SU-DHL-6 (cell line): ENCODE results near the gene SETDB1.

ENCODE experiments used
- H2AFZ ChIP-seq: fragments of 200-600 bp; sonication (generic); 2 replicates; pipeline ENCODE4 v1.6.1; 2014; ENCODE audit warnings: low read depth, mild to moderate bottlenecking, moderate library complexity, mixed read lengths, antibody characterized with exemption, low read length; ENCODE audit not compliant: severe bottlenecking
- H3F3A ChIP-seq: fragments of 200-600 bp; shearing (Covaris generic); 2 replicates; pipeline ENCODE4 v1.6.0; 2016; ENCODE audit warnings: antibody characterized with exemption, mild to moderate bottlenecking; ENCODE audit not compliant: insufficient read depth
- H3K27ac ChIP-seq: fragments of 200-600 bp; sonication (generic); 2 replicates; pipeline ENCODE4 v1.5.1; 2016; ENCODE audit warnings: low read depth, mild to moderate bottlenecking, low read length, moderate library complexity, mixed read lengths
- H3K27me3 ChIP-seq: fragments of 200-600 bp; sonication (generic), shearing (Covaris generic); 2 replicates; pipeline ENCODE4 v1.6.0; 2014; ENCODE audit warnings: mild to moderate bottlenecking, low read length
- H3K36me3 ChIP-seq: fragments of 200-600 bp; sonication (generic); 2 replicates; pipeline ENCODE4 v1.6.1; 2014; ENCODE audit warnings: mild to moderate bottlenecking, low read length, mixed read lengths
- H3K4me2 ChIP-seq: fragments of 300-600, 200-600 bp; shearing (Covaris generic), sonication (generic); 2 replicates; pipeline ENCODE4 v1.6.0; 2014; ENCODE audit warnings: low read length, low read depth, mild to moderate bottlenecking; ENCODE audit not compliant: poor library complexity, severe bottlenecking
- H3K4me3 ChIP-seq: fragments of 200-600 bp; sonication (generic); 2 replicates; pipeline ENCODE4 v1.5.1; 2014; ENCODE audit warnings: antibody characterized with exemption, low read length, mild to moderate bottlenecking, mixed read lengths; ENCODE audit not compliant: insufficient read depth, poor library complexity, severe bottlenecking
- H3K79me2 ChIP-seq: fragments of 200-600 bp; sonication (generic); 2 replicates; pipeline ENCODE4 v1.6.1; 2014; ENCODE audit warnings: mild to moderate bottlenecking, low read length, moderate library complexity; ENCODE audit not compliant: insufficient read depth
- H3K9ac ChIP-seq: fragments of 200-600 bp; sonication (generic); 2 replicates; pipeline ENCODE4 v1.7.0; 2014; ENCODE audit warnings: mild to moderate bottlenecking, low read length
- H3K9me2 ChIP-seq: fragments of 200-600 bp; sonication (generic); replicated peaks from 2 replicates; pipeline ENCODE4 v1.6.1; 2014; ENCODE audit warnings: low read length; ENCODE audit not compliant: insufficient read depth
- H3K9me3 ChIP-seq: fragments of 200-600 bp; sonication (generic); 2 replicates; pipeline ENCODE4 v1.6.1; 2014; ENCODE audit warnings: low read length, mixed read lengths; ENCODE audit not compliant: insufficient read depth
- H4K20me1 ChIP-seq: fragments of 200-600 bp; sonication (generic); 2 replicates; pipeline ENCODE4 v1.6.1; 2014; ENCODE audit warnings: low read depth, mild to moderate bottlenecking, antibody characterized with exemption, low read length, moderate library complexity, mixed read lengths
- EZH2phosphoT487 ChIP-seq: fragments of 200-600 bp; sonication (generic), shearing (Covaris generic); conservative IDR thresholded peaks from 2 replicates; pipeline ENCODE4 v1.6.1; 2018; ENCODE audit warnings: mild to moderate bottlenecking, antibody characterized with exemption, low read length, moderate library complexity, mixed read lengths
- TF ChIP-seq, protein P1 (sequence below): fragments of 200-600 bp; sonication (generic); IDR thresholded peaks from one replicate; pipeline ENCODE4 v1.5.1; 2017; ENCODE audit warnings: antibody characterized with exemption, mild to moderate bottlenecking, low read length, moderate library complexity; ENCODE audit not compliant: insufficient read depth, poor library complexity, severe bottlenecking

SETDB1 gene

DNA sequence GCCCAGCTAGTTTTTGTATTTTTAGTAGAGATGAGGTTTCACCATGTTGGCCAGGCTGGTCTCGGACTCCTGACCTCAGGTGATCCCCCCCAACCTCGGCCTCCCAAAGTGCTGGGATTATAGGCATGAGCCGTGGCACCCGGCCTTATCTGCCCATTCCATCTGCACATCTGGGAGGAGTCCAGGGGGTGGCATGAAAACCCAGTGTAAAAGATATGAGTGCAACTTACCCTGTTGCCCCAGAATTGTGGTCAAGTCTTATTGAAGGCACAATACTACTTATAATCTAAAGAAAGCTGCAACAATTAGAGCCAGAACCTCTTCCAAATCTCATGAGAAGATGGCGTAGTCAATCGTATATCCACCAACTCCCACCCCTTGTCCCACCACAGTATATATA, 20.9 kb upstream of the SETDB1 start:
- H3K9ac ChIP-seq, result no peak overlapping the region
- no peaks in the 10 kb centered on the region for H3K9me2 ChIP-seq
- no peak overlapping the region for H3K4me3 ChIP-seq
- H3K79me2 ChIP-seq, result no peaks in the 10 kb centered on the region
- TF ChIP-seq, protein P1, sequence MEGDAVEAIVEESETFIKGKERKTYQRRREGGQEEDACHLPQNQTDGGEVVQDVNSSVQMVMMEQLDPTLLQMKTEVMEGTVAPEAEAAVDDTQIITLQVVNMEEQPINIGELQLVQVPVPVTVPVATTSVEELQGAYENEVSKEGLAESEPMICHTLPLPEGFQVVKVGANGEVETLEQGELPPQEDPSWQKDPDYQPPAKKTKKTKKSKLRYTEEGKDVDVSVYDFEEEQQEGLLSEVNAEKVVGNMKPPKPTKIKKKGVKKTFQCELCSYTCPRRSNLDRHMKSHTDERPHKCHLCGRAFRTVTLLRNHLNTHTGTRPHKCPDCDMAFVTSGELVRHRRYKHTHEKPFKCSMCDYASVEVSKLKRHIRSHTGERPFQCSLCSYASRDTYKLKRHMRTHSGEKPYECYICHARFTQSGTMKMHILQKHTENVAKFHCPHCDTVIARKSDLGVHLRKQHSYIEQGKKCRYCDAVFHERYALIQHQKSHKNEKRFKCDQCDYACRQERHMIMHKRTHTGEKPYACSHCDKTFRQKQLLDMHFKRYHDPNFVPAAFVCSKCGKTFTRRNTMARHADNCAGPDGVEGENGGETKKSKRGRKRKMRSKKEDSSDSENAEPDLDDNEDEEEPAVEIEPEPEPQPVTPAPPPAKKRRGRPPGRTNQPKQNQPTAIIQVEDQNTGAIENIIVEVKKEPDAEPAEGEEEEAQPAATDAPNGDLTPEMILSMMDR, result no peak
- H3F3A ChIP-seq, result no peaks in the 10 kb centered on the region
- H3K9me3 ChIP-seq, result no peaks in the 10 kb centered on the region
- no peaks in the 10 kb centered on the region for H3K36me3 ChIP-seq
- no peak overlapping the region for H3K4me2 ChIP-seq
- no peaks in the 10 kb centered on the region for H4K20me1 ChIP-seq
- no peak overlapping the region for H2AFZ ChIP-seq
- no peaks in the 10 kb centered on the region for H3K27me3 ChIP-seq
- no peak overlapping the region for H3K27ac ChIP-seq

DNA sequence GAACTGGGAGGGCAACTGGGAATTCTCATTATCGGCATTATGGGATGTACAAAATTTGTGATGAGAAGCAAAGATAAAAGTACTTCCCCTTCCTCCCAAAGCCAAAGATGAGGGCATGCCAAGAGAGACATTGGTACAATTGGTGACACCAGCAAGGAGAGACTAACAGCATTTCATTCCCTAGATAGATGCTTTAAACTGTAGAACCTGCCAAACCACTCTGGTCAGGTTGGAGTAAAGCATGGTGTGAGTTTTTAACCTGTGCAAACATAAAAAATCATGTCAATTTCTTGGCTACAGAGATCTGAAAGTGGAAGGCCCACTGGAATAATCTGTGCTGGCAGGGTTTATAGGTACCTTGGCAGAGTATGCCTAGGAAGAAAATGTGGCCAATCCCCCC, 19.8 kb upstream of the SETDB1 start:
- H3K9me3 ChIP-seq, result no peaks in the 10 kb centered on the region
- no peak overlapping the region for H2AFZ ChIP-seq
- no peaks in the 10 kb centered on the region for H3F3A ChIP-seq
- no peak overlapping the region for H3K4me2 ChIP-seq
- no peaks in the 10 kb centered on the region for H3K9me2 ChIP-seq
- H3K36me3 ChIP-seq, result no peaks in the 10 kb centered on the region
- no peak overlapping the region for H3K27ac ChIP-seq
- no peaks in the 10 kb centered on the region for H3K79me2 ChIP-seq
- H3K4me3 ChIP-seq, result no peak overlapping the region
- H3K27me3 ChIP-seq, result no peaks in the 10 kb centered on the region
- TF ChIP-seq, protein P1, result no peak
- TF ChIP-seq EZH2phosphoT487, result no peak
- no peak overlapping the region for H3K9ac ChIP-seq
- H4K20me1 ChIP-seq, result no peaks in the 10 kb centered on the region

DNA sequence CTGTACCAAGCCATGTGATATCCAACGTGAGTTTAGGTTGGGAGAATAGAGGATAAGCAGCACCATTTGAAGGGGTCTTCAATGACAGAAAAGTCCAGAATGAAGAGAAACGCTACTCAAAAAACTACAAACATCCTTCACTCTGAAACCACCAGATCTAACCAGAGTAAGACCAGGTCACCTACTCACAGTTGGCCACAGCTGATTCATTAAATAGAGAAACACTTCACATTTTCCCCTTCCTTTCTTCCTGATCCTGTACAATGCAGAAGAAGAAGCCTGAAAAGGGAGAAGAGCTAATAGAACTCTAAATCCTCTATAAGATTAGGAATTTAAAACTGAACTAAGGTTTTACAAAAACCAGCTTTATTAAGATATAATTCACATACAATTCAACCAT, 19.4 kb upstream of the SETDB1 start:
- Histone ChIP-seq H3K36me3 (no peaks in the 10 kb centered on the region), H3K9ac (no peak overlapping the region), H3K27me3 (no peaks in the 10 kb centered on the region), H4K20me1 (no peaks in the 10 kb centered on the region), H3K9me2 (no peaks in the 10 kb centered on the region), H3K4me2 (no peak overlapping the region), H3K79me2 (no peaks in the 10 kb centered on the region), H3K27ac (no peak overlapping the region), H2AFZ (no peak overlapping the region), H3K4me3 (no peak overlapping the region), H3F3A (no peaks in the 10 kb centered on the region), H3K9me3 (no peaks in the 10 kb centered on the region)
- TF ChIP-seq EZH2phosphoT487, result no peak
- TF ChIP-seq, protein P1, result no peak
